ENCODE results near the gene SLC2A11.

Gene SLC2A11

GRCh38 chr22:23849009-23850006 lies 8.4 kb upstream of the SLC2A11 start:
- peak; percentile 69 for TF ChIP-seq CTCF (IDR thresholded peaks at IDR 0.05; ENCODE audit: insufficient read depth, low read length)
- TF ChIP-seq REST (IDR thresholded peaks at IDR 0.05; ENCODE audit: insufficient replicate concordance, low read depth) = no peak
- Histone ChIP-seq H3K4me3 (replicated peaks; ENCODE audit: insufficient read depth, low read length) (no peak overlapping the region), H3K27ac (replicated peaks) (no peak overlapping the region), H3K27me3 (ENCODE audit: insufficient read depth, poor library complexity, severe bottlenecking) (no peaks in the 10 kb centered on the region)
- DNase-seq (ENCODE audit: low read depth in 1 of 2, low spot score in 1 of 2) = peak in 1 of 2 experiments; percentile 71

GRCh38 chr22:23850136-23850611 lies 7.5 kb upstream of the SLC2A11 start:
- no peak for DNase-seq (ENCODE audit: low read depth in 1 of 2, low spot score in 1 of 2)
- no peak overlapping the region for H3K4me3 ChIP-seq (replicated peaks; ENCODE audit: insufficient read depth, low read length)
- no peaks in the 10 kb centered on the region for H3K27me3 ChIP-seq (ENCODE audit: insufficient read depth, poor library complexity, severe bottlenecking)
- no peak overlapping the region for H3K27ac ChIP-seq (replicated peaks)
- no peak for TF ChIP-seq POLR2AphosphoS5 (IDR thresholded peaks at IDR 0.05; ENCODE audit: low read depth)
- TF ChIP-seq REST (IDR thresholded peaks at IDR 0.05; ENCODE audit: insufficient replicate concordance, low read depth) = no peak
- TF ChIP-seq CTCF (IDR thresholded peaks at IDR 0.05; ENCODE audit: insufficient read depth, low read length) = no peak
- no peak for TF ChIP-seq GABPA (IDR thresholded peaks at IDR 0.05; ENCODE audit: low read depth)
- TF ChIP-seq SPI1 (IDR thresholded peaks at IDR 0.05; ENCODE audit: borderline replicate concordance, low read depth) = no peak

GRCh38 chr22:23856721-23857605 lies 712 bp upstream of the SLC2A11 start:
- peak overlapping the region; percentile 48 for H3K27ac ChIP-seq (replicated peaks)
- peak overlapping the region; percentile 65 for H3K4me3 ChIP-seq (replicated peaks; ENCODE audit: insufficient read depth, low read length)
- no peak for TF ChIP-seq SPI1 (IDR thresholded peaks at IDR 0.05; ENCODE audit: borderline replicate concordance, low read depth)
- no peak for TF ChIP-seq REST (IDR thresholded peaks at IDR 0.05; ENCODE audit: insufficient replicate concordance, low read depth)
- TF ChIP-seq GABPA (IDR thresholded peaks at IDR 0.05; ENCODE audit: low read depth) = no peak
- TF ChIP-seq POLR2AphosphoS5 (IDR thresholded peaks at IDR 0.05; ENCODE audit: low read depth) = no peak
- no peak for TF ChIP-seq CTCF (IDR thresholded peaks at IDR 0.05; ENCODE audit: insufficient read depth, low read length)
- H3K27me3 ChIP-seq (ENCODE audit: insufficient read depth, poor library complexity, severe bottlenecking) = no peaks in the 10 kb centered on the region
- DNase-seq (ENCODE audit: low read depth in 1 of 2, low spot score in 1 of 2) = no peak
